HEK293 (cell line): ENCODE data around the gene OPN4.

ENCODE experiments used
- CTCF ChIA-PET: fragments of 350-600 bp; formaldehyde crosslinking; extraction: SDS; loops from one replicate; lab custom pipeline; 2021; ENCODE audit warnings: antibody characterized with exemption; lab: Yijun Ruan, JAX
- POLR2A ChIA-PET: fragments of 300-600 bp; formaldehyde crosslinking; extraction: SDS; loops from one replicate; lab custom pipeline; 2020; ENCODE audit warnings: antibody characterized with exemption, inconsistent platforms; lab: Yijun Ruan, JAX
- H3K27ac ChIP-seq: fragments of 200-500 bp; sonication (Bioruptor generic); 2 replicates; pipeline ENCODE4 v1.5.1; 2014; ENCODE audit warnings: low read depth, low read length, control low read depth, inconsistent platforms; ENCODE audit errors: extremely low read depth
- H3K36me3 ChIP-seq, 2 experiments: fragments of 200-500 bp in 1 of 2; sonication (Bioruptor generic) in 1 of 2; 1 replicate in 1 of 2; 2 replicates in 1 of 2; pipeline ENCODE4 v1.5.1; 2014 to 2017; ENCODE audit warnings: inconsistent platforms in 2 of 2, low read length in 2 of 2; ENCODE audit not compliant: control insufficient read depth in 2 of 2, insufficient read depth in 1 of 2
- H3K4me1 ChIP-seq: fragments of 200-500 bp; sonication (Bioruptor generic); 2 replicates; pipeline ENCODE4 v1.5.1; 2014; ENCODE audit warnings: mild to moderate bottlenecking, low read length, inconsistent platforms; ENCODE audit not compliant: control insufficient read depth, insufficient read depth
- H3K4me3 ChIP-seq: 2 replicates; pipeline ENCODE4 v1.5.1; 2011; ENCODE audit warnings: low read depth, mild to moderate bottlenecking, control low read depth, low read length, moderate library complexity
- H3K9me3 ChIP-seq: fragments of 200-500 bp; sonication (Bioruptor generic); 2 replicates; pipeline ENCODE4 v1.5.1; 2014; ENCODE audit warnings: low read depth, low read length, inconsistent platforms; ENCODE audit not compliant: control insufficient read depth, insufficient read depth
- FEZF1 ChIP-seq: fragments of 450-650 bp; formaldehyde crosslinking; IDR thresholded peaks from 2 replicates; pipeline ENCODE4 v1.5.1; 2016; ENCODE audit warnings: missing biosample characterization, missing genetic modification characterization
- HOXA7 ChIP-seq: sonication (generic); formaldehyde crosslinking; IDR thresholded peaks from 2 replicates; pipeline ENCODE4 v1.8.1; 2022; ENCODE audit warnings: missing genetic modification reagents, borderline replicate concordance
- SP2 ChIP-seq: fragments of 450-650 bp; formaldehyde crosslinking; IDR thresholded peaks from 2 replicates; pipeline ENCODE4 v1.5.1; 2016; ENCODE audit warnings: missing biosample characterization, missing genetic modification characterization
- TRIM28 ChIP-seq: IDR thresholded peaks from 2 replicates; pipeline ENCODE4 v1.6.1; 2011; ENCODE audit warnings: low read length, control low read depth, borderline replicate concordance
- ZFHX2 ChIP-seq: fragments of 450-650 bp; formaldehyde crosslinking; conservative IDR thresholded peaks from 2 replicates; pipeline ENCODE4 v1.5.1; 2016; ENCODE audit warnings: missing biosample characterization, missing genetic modification characterization
- ZNF121 ChIP-seq: fragments of 450-650 bp; formaldehyde crosslinking; IDR thresholded peaks from 2 replicates; pipeline ENCODE4 v1.5.1; 2016; ENCODE audit warnings: missing biosample characterization, missing genetic modification characterization
- ZNF140 ChIP-seq: fragments of 450-650 bp; formaldehyde crosslinking; IDR thresholded peaks from 2 replicates; pipeline ENCODE4 v1.5.1; 2016; ENCODE audit warnings: missing biosample characterization, missing genetic modification characterization
- ZNF146 ChIP-seq: fragments of 450-650 bp; formaldehyde crosslinking; IDR thresholded peaks from 2 replicates; pipeline ENCODE4 v1.5.1; 2016; ENCODE audit warnings: missing biosample characterization, missing genetic modification characterization
- ZNF169 ChIP-seq: fragments of 450-650 bp; formaldehyde crosslinking; IDR thresholded peaks from 2 replicates; pipeline ENCODE4 v1.5.1; 2016; ENCODE audit warnings: missing biosample characterization, missing genetic modification characterization
- ZNF174 ChIP-seq: fragments of 450-650 bp; formaldehyde crosslinking; IDR thresholded peaks from 2 replicates; pipeline ENCODE4 v1.5.0; 2017; ENCODE audit warnings: missing biosample characterization, mild to moderate bottlenecking, missing genetic modification characterization
- ZNF2 ChIP-seq: fragments of 450-650 bp; formaldehyde crosslinking; IDR thresholded peaks from 2 replicates; pipeline ENCODE4 v1.5.1; 2016; ENCODE audit warnings: missing biosample characterization, missing genetic modification characterization
- ZNF221 ChIP-seq: fragments of 450-650 bp; formaldehyde crosslinking; IDR thresholded peaks from 2 replicates; pipeline ENCODE4 v1.5.1; 2017; ENCODE audit warnings: missing biosample characterization, missing genetic modification characterization, borderline replicate concordance
- ZNF416 ChIP-seq: fragments of 450-650 bp; formaldehyde crosslinking; IDR thresholded peaks from 2 replicates; pipeline ENCODE4 v1.5.1; 2016; ENCODE audit warnings: missing biosample characterization, missing genetic modification characterization
- ZNF549 ChIP-seq: fragments of 450-650 bp; IDR thresholded peaks from 2 replicates; pipeline ENCODE4 v1.5.1; 2018; ENCODE audit warnings: missing biosample characterization, missing genetic modification characterization, mild to moderate bottlenecking, inconsistent platforms, moderate library complexity
- ZNF777 ChIP-seq: fragments of 450-650 bp; formaldehyde crosslinking; IDR thresholded peaks from 2 replicates; pipeline ENCODE4 v1.5.1; 2017; ENCODE audit warnings: missing biosample characterization, missing genetic modification characterization, borderline replicate concordance
- ZXDB ChIP-seq: fragments of 450-650 bp; formaldehyde crosslinking; IDR thresholded peaks from 2 replicates; pipeline ENCODE4 v1.5.1; 2016; ENCODE audit warnings: missing biosample characterization, missing genetic modification characterization
- TF ChIP-seq, protein P1 (sequence below): fragments of 450-650 bp; formaldehyde crosslinking; conservative IDR thresholded peaks from 2 replicates; pipeline ENCODE4 v1.5.1; 2016; ENCODE audit warnings: low read depth, missing biosample characterization, missing genetic modification characterization
- TF ChIP-seq, protein P2 (sequence below): fragments of 450-650 bp; IDR thresholded peaks from 2 replicates; pipeline ENCODE4 v1.5.1; 2018; ENCODE audit warnings: missing biosample characterization, missing genetic modification characterization
- TF ChIP-seq, protein P3 (sequence below): fragments of 450-650 bp; formaldehyde crosslinking; IDR thresholded peaks from 2 replicates; pipeline ENCODE4 v1.5.1; 2017; ENCODE audit warnings: missing biosample characterization, missing genetic modification characterization

The OPN4 gene

DNA sequence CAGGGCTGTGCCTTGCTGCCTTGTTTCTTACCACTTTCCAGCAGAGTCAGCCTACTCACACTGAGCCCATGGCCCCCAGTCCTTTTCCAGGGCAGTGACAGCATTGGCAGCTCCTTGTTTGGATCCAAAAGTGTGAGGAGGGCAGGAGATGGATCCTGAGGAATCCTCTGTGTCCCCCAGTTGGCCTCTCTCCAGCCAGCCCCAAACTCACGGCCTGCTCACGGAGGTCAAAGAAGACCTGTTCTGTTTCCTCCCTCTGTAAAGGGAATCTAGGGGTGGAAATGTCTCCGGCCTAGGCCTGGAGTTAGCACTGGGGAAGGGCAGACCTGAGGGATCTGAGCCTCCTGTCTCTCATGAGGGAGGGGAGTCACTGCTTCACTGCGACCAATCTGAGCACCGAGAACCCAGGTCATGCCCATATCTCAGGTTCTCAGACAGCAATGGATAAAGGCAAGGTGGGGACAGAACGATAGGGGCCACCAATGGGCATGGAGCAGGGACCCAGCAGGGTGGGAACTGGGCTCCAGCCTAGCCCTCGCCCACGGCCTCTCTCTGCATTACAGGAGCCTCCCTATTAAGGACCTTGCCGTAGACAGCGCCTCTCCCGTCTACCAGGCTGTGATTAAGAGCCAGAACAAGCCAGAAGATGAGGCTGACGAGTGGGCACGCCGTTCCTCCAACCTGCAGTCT, 37.1 kb downstream of the OPN4 start:
- Histone ChIP-seq H3K4me1 (no peaks in the 10 kb centered on the region), H3K4me3 (no peak overlapping the region), H3K36me3 (no peaks in the 10 kb centered on the region), H3K9me3 (no peaks in the 10 kb centered on the region), H3K27ac (no peak overlapping the region)
- POLR2A ChIA-PET, result interaction anchor here (1.0 kb wide), 1 partner anchor 20 kb away, joined by 3 read pairs; no protein-coding TSS in a partner anchor
- TF ChIP-seq, protein P1, sequence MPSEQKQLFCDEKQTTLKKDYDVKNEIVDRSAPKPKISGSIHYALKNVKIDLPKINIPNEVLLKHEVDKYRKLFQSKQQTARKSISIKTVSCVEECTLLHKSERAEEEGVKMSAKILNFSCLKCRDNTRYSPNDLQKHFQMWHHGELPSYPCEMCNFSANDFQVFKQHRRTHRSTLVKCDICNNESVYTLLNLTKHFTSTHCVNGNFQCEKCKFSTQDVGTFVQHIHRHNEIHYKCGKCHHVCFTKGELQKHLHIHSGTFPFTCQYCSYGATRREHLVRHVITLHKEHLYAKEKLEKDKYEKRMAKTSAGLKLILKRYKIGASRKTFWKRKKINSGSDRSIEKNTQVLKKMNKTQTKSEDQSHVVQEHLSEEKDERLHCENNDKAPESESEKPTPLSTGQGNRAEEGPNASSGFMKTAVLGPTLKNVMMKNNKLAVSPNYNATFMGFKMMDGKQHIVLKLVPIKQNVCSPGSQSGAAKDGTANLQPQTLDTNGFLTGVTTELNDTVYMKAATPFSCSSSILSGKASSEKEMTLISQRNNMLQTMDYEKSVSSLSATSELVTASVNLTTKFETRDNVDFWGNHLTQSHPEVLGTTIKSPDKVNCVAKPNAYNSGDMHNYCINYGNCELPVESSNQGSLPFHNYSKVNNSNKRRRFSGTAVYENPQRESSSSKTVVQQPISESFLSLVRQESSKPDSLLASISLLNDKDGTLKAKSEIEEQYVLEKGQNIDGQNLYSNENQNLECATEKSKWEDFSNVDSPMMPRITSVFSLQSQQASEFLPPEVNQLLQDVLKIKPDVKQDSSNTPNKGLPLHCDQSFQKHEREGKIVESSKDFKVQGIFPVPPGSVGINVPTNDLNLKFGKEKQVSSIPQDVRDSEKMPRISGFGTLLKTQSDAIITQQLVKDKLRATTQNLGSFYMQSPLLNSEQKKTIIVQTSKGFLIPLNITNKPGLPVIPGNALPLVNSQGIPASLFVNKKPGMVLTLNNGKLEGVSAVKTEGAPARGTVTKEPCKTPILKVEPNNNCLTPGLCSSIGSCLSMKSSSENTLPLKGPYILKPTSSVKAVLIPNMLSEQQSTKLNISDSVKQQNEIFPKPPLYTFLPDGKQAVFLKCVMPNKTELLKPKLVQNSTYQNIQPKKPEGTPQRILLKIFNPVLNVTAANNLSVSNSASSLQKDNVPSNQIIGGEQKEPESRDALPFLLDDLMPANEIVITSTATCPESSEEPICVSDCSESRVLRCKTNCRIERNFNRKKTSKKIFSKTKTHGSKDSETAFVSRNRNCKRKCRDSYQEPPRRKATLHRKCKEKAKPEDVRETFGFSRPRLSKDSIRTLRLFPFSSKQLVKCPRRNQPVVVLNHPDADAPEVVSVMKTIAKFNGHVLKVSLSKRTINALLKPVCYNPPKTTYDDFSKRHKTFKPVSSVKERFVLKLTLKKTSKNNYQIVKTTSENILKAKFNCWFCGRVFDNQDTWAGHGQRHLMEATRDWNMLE (tag by site-specific recombination), result no peak
- TF ChIP-seq ZNF221 (tag by site-specific recombination) (no peak), ZNF416 (tag by site-specific recombination) (no peak), ZNF146 (tag by site-specific recombination) (no peak), ZFHX2 (tag by site-specific recombination) (no peak; the same call in 1 of the 2 replicates), FEZF1 (tag by site-specific recombination) (no peak), TRIM28 (no peak), ZNF169 (tag by site-specific recombination) (no peak), SP2 (no peak), ZNF2 (tag by site-specific recombination) (no peak), ZNF549 (tag by site-specific recombination) (no peak), ZNF140 (tag by site-specific recombination) (no peak), ZNF174 (tag by site-specific recombination) (no peak), ZNF121 (tag by site-specific recombination) (no peak)
- TF ChIP-seq, protein P2, sequence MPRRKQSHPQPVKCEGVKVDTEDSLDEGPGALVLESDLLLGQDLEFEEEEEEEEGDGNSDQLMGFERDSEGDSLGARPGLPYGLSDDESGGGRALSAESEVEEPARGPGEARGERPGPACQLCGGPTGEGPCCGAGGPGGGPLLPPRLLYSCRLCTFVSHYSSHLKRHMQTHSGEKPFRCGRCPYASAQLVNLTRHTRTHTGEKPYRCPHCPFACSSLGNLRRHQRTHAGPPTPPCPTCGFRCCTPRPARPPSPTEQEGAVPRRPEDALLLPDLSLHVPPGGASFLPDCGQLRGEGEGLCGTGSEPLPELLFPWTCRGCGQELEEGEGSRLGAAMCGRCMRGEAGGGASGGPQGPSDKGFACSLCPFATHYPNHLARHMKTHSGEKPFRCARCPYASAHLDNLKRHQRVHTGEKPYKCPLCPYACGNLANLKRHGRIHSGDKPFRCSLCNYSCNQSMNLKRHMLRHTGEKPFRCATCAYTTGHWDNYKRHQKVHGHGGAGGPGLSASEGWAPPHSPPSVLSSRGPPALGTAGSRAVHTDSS (tag by site-specific recombination), result no peak
- TF ChIP-seq, protein P3, sequence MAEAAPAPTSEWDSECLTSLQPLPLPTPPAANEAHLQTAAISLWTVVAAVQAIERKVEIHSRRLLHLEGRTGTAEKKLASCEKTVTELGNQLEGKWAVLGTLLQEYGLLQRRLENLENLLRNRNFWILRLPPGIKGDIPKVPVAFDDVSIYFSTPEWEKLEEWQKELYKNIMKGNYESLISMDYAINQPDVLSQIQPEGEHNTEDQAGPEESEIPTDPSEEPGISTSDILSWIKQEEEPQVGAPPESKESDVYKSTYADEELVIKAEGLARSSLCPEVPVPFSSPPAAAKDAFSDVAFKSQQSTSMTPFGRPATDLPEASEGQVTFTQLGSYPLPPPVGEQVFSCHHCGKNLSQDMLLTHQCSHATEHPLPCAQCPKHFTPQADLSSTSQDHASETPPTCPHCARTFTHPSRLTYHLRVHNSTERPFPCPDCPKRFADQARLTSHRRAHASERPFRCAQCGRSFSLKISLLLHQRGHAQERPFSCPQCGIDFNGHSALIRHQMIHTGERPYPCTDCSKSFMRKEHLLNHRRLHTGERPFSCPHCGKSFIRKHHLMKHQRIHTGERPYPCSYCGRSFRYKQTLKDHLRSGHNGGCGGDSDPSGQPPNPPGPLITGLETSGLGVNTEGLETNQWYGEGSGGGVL (tag by site-specific recombination), result no peak
- CTCF ChIA-PET, result interaction anchor here (0.5 to 2.9 kb wide), 4 partner anchors 207 to 334 kb away, joined by 4 to 34 read pairs (median 6); no protein-coding TSS in a partner anchor

DNA sequence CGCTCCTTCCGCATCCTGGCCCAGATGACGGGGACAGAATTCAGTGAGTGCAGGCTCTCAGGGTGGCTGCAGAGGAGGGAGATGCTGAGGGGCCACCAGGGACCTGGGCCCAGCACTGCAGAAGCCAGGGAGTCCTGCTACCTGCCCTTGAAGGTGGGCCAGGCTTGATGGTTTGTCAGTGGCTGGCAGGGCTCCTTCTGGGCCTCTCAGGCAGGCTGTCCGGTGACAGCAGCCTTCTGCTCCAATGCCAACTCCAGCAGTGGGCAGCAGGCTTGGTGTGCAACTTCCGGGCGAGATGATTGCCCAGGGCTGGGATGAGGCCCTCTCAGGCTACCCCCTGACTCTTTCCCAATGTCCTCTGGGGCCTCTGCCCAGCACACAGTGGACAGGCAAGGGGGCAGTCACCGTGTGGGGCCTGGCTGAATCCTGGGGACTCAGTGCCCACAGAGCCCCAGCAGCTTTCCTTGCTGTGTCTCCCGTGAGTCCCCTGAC, 37.7 kb downstream of the OPN4 start:
- H3K36me3 ChIP-seq, result no peaks in the 10 kb centered on the region
- no peak overlapping the region for H3K27ac ChIP-seq
- ChIA-PET POLR2A (interaction anchor here (1.0 kb wide), 1 partner anchor 20 kb away, joined by 3 read pairs; no protein-coding TSS in a partner anchor), CTCF (interaction anchor here (0.5 to 2.9 kb wide), 4 partner anchors 21 to 333 kb away, joined by 4 to 34 read pairs (median 6); no protein-coding TSS in a partner anchor)
- H3K9me3 ChIP-seq, result no peaks in the 10 kb centered on the region
- no peak for TF ChIP-seq HOXA7 (CRISPR knock-in tag)
- TF ChIP-seq ZNF777, result no peak
- TF ChIP-seq ZXDB (tag by site-specific recombination), result no peak
- H3K4me1 ChIP-seq, result no peaks in the 10 kb centered on the region
- H3K4me3 ChIP-seq, result no peak overlapping the region
